ENCODE measurements around the gene TMEM131L. TPM values are rescaled to one million over a fixed set of nuclear protein-coding genes. Genes with fewer than 3 reads are reported as not detected.

Gene TMEM131L
- total RNA-seq, 1 experiment from 2014 or later, result 14.6 TPM

DNA sequence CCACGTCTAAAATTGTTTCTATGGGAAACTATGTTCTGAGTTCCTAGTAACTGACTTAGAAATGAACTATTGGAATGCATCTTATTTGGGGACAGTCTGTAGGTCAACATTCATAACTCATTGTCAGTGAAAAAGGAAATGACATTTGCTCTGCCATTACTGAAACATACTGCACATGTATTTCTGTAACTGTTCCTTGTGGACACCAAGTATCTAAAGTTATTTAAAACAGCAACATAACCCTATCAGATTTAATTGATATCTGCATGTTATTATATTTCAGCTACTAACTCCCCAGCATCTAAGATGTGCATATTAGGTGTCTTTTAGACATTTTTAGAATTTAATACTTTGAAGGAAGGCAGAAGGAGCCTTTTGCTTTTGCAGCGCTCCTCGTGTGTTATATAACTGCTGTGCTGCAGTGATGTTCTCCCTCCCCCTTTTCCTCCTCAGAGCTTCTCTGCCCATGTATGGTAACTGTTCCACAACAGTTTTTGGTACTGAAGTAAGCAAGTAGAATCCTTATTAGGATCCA lies 37.2 kb upstream of the TMEM131L start:
- peaks cover 0 to 7% of the 10 kb centered on the region in 2 experiments; a peak in 1 of 4 replicates for H3K4me1 Mint-ChIP-seq
- Histone ChIP-seq H3K56ac (ENCODE audit: insufficient read length, low read depth, low read length) (no peak overlapping the region), H3K27me3 (ENCODE audit: insufficient read depth, low read length) (no peaks in the 10 kb centered on the region)

More for the DNA sequence above, 37.2 kb upstream of the TMEM131L start:
- H3T11ph ChIP-seq (ENCODE audit: low read length), result no peak overlapping the region
- no peak overlapping the region for H3K14ac ChIP-seq (ENCODE audit: insufficient read depth, low read length)
- H3K9ac ChIP-seq (ENCODE audit: extremely low read depth, insufficient read length, low read length), result no peak overlapping the region
- H2AK5ac ChIP-seq (ENCODE audit: insufficient read length, low read length), result no peak overlapping the region
- H4K91ac ChIP-seq (ENCODE audit: insufficient read length, low read depth, low read length), result no peak overlapping the region
- no peaks in the 10 kb centered on the region for H4K20me1 ChIP-seq (ENCODE audit: control insufficient read depth, insufficient read depth, insufficient read length)
- H3K4me3 Mint-ChIP-seq, result no peak overlapping the region
- H3K79me2 ChIP-seq (ENCODE audit: insufficient read depth, low read length), result no peaks in the 10 kb centered on the region
- H4K5ac ChIP-seq (ENCODE audit: insufficient read length, low read depth, low read length), result no peak overlapping the region
- no peak overlapping the region for H4K8ac ChIP-seq (replicated peaks; ENCODE audit: insufficient read length, low read depth, low read length)
- H3K23ac ChIP-seq (ENCODE audit: insufficient read length, low read depth, low read length), result no peak overlapping the region
- no peaks in the 10 kb centered on the region for H3K9me3 ChIP-seq (ENCODE audit: control insufficient read depth, low read depth, low read length)
- no peaks in the 10 kb centered on the region for H3K23me2 ChIP-seq (ENCODE audit: insufficient read length, low read depth, low read length, poor library complexity, severe bottlenecking)
- H3K79me1 ChIP-seq (ENCODE audit: insufficient read depth, low read depth, low read length, poor library complexity, severe bottlenecking), result no peaks in the 10 kb centered on the region
- no peak for TF ChIP-seq CTCF (conservative IDR thresholded peaks at IDR 0.05)
- no peak overlapping the region for H2BK20ac ChIP-seq (ENCODE audit: low read depth, low read length, poor library complexity, severe bottlenecking)
- no peaks in the 10 kb centered on the region for H3K4me1 ChIP-seq (ENCODE audit: insufficient read depth, low read length)
- H2AFZ ChIP-seq (ENCODE audit: low read length), result no peak overlapping the region
- H3K4ac ChIP-seq (ENCODE audit: low read depth, low read length), result no peak overlapping the region
- no peak overlapping the region for H3K18ac ChIP-seq (ENCODE audit: insufficient read length, low read depth, low read length)
- DNase-seq, result no peak
- H2BK15ac ChIP-seq (ENCODE audit: low read depth, low read length), result no peak overlapping the region
- no peaks in the 10 kb centered on the region for H3K27me3 Mint-ChIP-seq (ENCODE audit: low read depth)
- H3K27ac Mint-ChIP-seq, result no peak overlapping the region
- H3K4me2 ChIP-seq (ENCODE audit: insufficient read depth, insufficient read length, low read length), result no peak overlapping the region
- no peak overlapping the region for H2BK12ac ChIP-seq (ENCODE audit: insufficient read length, low read depth, low read length)
- whole genome bisulfite sequencing (ENCODE audit: extremely low coverage, insufficient read length, low lambda C conversion rate), result no CpG with 5 or more reads among the region's 3 CpGs
- no peak overlapping the region for H2BK120ac ChIP-seq (ENCODE audit: low read depth, low read length, poor library complexity, severe bottlenecking)
- no peak overlapping the region for H2BK5ac ChIP-seq (ENCODE audit: insufficient read length, low read length)
- no peak overlapping the region for H3K27ac ChIP-seq (ENCODE audit: insufficient read length, low read depth, low read length)
- H3K36me3 Mint-ChIP-seq (ENCODE audit: insufficient read depth in 1 of 3, low read depth in 3 of 3), result no peaks in the 10 kb centered on the region
- H3K9me3 Mint-ChIP-seq, result no peaks in the 10 kb centered on the region

All from H9 (cell line).